Brain microvascular endothelial cell (primary cell): ENCODE results near the gene MROH8.

ENCODE experiments used
- DNase-seq: peaks from one replicate; pipeline ENCODE4 v3.0.0-alpha.2; 2020
- H3K27ac ChIP-seq: fragments of 250-450 bp; sonication (Bioruptor Pico); 2 replicates; pipeline ENCODE4 v1.5.1; 2020; ENCODE audit warnings: mild to moderate bottlenecking, moderate library complexity
- H3K27me3 ChIP-seq: fragments of 250-450 bp; sonication (Bioruptor Pico); replicated peaks from 2 replicates; pipeline ENCODE4 v1.5.1; 2020; ENCODE audit warnings: mild to moderate bottlenecking
- H3K36me3 ChIP-seq: fragments of 250-450 bp; sonication (Bioruptor Pico); replicated peaks from 2 replicates; pipeline ENCODE4 v1.5.1; 2020; ENCODE audit warnings: mild to moderate bottlenecking
- H3K4me3 ChIP-seq: 2 replicates; pipeline ENCODE4 v1.5.1; 2011; ENCODE audit warnings: low read depth, mild to moderate bottlenecking, control low read depth, low read length, moderate library complexity
- in situ Hi-C: cut with HindIII; loops from 2 replicates; pipeline ENCODE4 v1.10.0; 2017; ENCODE audit warnings: low sequenced_read_pairs, low pct_ligation_motif_present
- TF ChIP-seq, protein P1 (sequence below): IDR thresholded peaks from 2 replicates; pipeline ENCODE4 v1.5.1; 2011; ENCODE audit warnings: low read depth, mild to moderate bottlenecking, moderate library complexity, low read length, control low read depth, inconsistent platforms; ENCODE audit errors: missing control alignments

Gene MROH8

DNA sequence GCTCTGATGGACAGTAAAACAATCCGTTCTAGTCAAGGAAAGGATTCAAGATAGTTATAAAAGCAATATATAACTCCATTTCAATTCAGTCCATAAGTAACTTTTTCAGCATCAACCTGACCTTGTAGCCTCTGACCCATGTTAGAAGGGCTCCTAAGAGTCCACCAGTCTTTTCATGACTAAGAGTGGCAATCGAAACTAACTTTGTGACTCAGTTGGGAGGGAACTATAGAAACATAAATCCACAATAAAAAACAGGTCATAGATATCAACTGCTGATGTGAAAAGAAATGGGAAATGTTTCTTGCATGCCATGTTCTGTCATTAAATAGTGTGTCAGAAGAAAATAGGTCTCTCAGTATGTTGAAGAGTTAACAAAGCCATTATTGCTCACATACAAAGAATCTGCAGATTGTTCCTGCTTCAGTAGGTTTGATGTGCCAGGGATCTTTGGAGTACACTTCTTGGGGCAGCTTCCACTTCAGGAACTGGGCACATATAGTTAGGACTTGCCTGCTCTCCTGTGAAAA lies 67.4 kb downstream of the MROH8 start:
- no peaks in the 10 kb centered on the region for H3K36me3 ChIP-seq
- no peak overlapping the region for H3K27ac ChIP-seq
- no peak overlapping the region for H3K4me3 ChIP-seq
- TF ChIP-seq, protein P1, sequence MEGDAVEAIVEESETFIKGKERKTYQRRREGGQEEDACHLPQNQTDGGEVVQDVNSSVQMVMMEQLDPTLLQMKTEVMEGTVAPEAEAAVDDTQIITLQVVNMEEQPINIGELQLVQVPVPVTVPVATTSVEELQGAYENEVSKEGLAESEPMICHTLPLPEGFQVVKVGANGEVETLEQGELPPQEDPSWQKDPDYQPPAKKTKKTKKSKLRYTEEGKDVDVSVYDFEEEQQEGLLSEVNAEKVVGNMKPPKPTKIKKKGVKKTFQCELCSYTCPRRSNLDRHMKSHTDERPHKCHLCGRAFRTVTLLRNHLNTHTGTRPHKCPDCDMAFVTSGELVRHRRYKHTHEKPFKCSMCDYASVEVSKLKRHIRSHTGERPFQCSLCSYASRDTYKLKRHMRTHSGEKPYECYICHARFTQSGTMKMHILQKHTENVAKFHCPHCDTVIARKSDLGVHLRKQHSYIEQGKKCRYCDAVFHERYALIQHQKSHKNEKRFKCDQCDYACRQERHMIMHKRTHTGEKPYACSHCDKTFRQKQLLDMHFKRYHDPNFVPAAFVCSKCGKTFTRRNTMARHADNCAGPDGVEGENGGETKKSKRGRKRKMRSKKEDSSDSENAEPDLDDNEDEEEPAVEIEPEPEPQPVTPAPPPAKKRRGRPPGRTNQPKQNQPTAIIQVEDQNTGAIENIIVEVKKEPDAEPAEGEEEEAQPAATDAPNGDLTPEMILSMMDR, result no peak
- in situ Hi-C loops, result no loop called here
- no peaks in the 10 kb centered on the region for H3K27me3 ChIP-seq
- DNase-seq, result no peak

DNA sequence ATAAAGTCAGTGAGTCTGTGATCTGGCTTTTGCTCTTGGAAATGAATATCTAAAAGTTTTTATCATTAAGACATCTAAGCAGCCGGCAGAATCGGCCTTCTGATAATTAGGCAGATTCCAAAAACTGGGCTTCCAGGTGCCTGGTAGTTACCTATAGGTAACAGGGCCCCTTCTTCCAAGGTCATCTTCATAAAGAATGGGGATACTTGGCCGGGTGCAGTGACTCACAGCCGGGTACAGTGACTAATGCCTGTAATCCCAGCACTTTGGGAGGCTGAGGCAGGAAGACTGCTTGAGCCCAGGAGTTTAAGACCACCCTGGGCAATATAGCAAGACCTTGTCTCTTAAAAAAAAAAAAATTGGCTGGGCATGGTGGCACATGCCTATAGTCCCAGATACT lies 70.7 kb downstream of the MROH8 start:
- Histone ChIP-seq H3K4me3 (no peak overlapping the region), H3K27ac (no peak overlapping the region), H3K27me3 (no peaks in the 10 kb centered on the region), H3K36me3 (no peaks in the 10 kb centered on the region)
- in situ Hi-C loops, result no loop called here
- TF ChIP-seq, protein P1, result no peak
- DNase-seq, result no peak

DNA sequence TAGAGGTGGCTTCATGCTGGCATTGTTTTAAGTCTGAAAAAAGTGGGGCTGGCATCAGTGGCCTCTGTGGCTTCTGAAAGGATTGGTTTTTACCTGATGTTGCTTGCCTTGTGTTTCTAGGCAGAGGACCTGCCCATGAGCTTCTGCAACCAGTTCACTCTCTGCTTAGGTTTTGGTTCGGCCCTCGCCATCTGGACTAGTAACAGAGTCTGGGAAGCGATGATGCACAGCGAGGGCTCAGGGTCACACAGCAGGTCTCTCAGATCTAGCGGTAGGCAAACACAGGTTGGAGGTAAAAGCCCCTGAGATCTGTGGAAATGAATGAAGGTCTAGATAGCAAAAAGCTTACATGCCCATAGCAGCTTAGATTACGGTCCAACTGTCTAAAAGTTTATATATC lies 76.8 kb downstream of the MROH8 start:
- Histone ChIP-seq H3K27me3 (no peaks in the 10 kb centered on the region), H3K27ac (no peak overlapping the region), H3K4me3 (no peak overlapping the region), H3K36me3 (no peaks in the 10 kb centered on the region)
- no peak for DNase-seq
- TF ChIP-seq, protein P1, result no peak
- in situ Hi-C loops, result no loop called here

DNA sequence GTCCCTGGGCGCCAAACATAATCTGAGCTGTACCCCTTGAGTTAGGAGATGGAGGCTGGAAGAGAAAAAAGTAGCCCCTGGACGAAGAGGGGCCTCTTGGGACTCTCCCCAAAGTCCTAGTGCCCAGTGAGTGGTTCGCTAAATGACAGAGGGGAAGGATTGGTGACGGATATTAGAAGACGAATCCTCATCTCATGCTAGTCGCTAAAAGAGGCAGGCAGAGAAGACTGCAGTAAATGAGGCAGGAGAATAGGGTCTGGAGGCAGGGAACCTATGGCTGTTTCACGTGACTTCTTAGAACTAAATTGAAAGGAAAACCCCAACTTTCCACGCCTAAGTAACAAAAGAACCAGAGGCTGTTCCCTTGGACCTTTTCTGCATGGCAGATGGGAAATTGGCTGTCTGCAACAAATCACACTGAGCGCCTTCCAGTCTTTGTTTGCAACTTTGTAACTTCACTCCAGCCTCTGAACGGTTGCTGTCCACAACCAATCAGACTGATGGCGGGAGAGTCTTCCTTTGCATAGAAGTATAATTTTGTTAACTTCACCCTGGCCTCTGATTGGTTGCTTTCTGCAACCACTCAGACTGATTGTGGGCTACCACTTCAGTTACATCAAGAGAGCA lies 82.8 kb downstream of the MROH8 start:
- Histone ChIP-seq H3K27me3 (no peaks in the 10 kb centered on the region), H3K36me3 (no peaks in the 10 kb centered on the region), H3K27ac (no peak overlapping the region), H3K4me3 (peak overlapping the region; percentile 77)
- in situ Hi-C loops, result no loop called here
- DNase-seq, result no peak
- TF ChIP-seq, protein P1, result no peak

DNA sequence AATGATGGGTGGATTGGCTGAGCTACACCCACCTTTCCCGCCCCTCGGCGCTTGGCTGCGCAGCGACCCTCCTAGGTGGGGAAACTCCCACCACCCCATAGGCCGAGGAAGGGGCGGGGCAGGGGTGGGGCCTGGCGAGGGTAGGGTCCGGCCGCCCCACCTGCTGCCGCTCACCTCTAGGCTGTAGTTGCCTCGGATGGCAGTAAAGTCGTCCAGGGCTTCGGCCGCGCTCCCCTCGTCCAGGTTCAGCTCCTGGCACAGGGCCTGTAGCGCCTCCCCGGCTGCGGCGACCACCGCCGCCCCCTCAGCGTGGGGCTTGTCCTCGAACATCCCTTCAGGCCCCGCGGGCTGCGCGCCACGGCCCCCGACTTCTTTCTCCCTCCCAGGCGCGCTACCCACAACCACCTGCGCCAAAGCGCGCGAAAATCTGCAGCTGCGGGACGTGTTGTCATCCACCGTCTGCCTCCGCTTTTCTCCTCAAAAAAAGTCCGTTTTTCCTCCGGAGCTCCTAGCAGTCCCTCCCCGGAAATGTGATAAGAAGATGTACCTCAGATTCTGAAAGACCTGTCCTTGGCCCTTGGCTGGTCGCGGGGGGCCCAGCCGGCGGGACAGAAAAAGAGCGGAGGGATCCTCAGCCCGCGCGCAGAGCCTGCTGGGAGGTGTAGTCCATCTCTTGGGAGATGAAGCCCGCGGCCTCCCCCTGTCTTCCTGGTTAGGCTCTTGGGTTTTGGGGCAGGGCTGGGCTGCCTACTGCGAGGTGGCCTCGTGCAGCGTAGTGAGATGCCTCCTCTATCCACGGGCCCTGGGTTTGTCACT lies 83.5 kb downstream of the MROH8 start, which contains the start of gene RBL1:
Gene RBL1, minus strand, starts transcription at position 399 of the 816 bp plus-strand sequence. Its CDS starts 69 bp downstream, at position 330.
- in situ Hi-C loops, result no loop called here
- H3K27ac ChIP-seq, result peak within 1 kb of the TSS; percentile 75
- peak within 1 kb of the TSS; percentile 77 for H3K4me3 ChIP-seq
- H3K27me3 ChIP-seq, result no peaks in the 10 kb centered on the region
- H3K36me3 ChIP-seq, result no peaks in the 10 kb centered on the region
- peak; percentile 67 for DNase-seq
- TF ChIP-seq, protein P1, result peak; percentile 57
